KMS-11 (cell line): ENCODE data around the gene PCSK2.

Source experiments
- H2AFZ ChIP-seq: fragments of 200-600 bp; sonication (generic); 2 replicates; pipeline ENCODE4 v1.6.1; 2016; ENCODE audit warnings: antibody characterized with exemption, mixed run types, low read depth
- H3K27ac ChIP-seq: fragments of 200-600 bp; sonication (generic); 2 replicates; pipeline ENCODE4 v1.6.1; 2016; ENCODE audit warnings: mild to moderate bottlenecking, mixed run types
- H3K27me3 ChIP-seq: fragments of 200-600 bp; sonication (generic); 2 replicates; pipeline ENCODE4 v1.6.1; 2017; ENCODE audit warnings: mild to moderate bottlenecking, low read depth, mixed run types, moderate library complexity; ENCODE audit not compliant: insufficient read depth
- H3K36me3 ChIP-seq: fragments of 200-600 bp; sonication (generic); 2 replicates; pipeline ENCODE4 v1.6.1; 2017; ENCODE audit warnings: mild to moderate bottlenecking, mixed run types; ENCODE audit not compliant: insufficient read depth
- H3K4me1 ChIP-seq: fragments of 200-600 bp; sonication (generic); 2 replicates; pipeline ENCODE4 v1.6.1; 2016; ENCODE audit warnings: mild to moderate bottlenecking, low read depth, mixed run types; ENCODE audit not compliant: poor library complexity, severe bottlenecking
- H3K4me2 ChIP-seq: fragments of 200-600 bp; sonication (generic); 2 replicates; pipeline ENCODE4 v1.7.0; 2016; ENCODE audit warnings: mild to moderate bottlenecking, mixed run types
- H3K4me3 ChIP-seq: fragments of 200-600 bp; sonication (generic); IDR thresholded peaks from 2 replicates; pipeline ENCODE4 v1.6.1; 2017; ENCODE audit warnings: low read depth, low read length, mixed read lengths; ENCODE audit not compliant: insufficient read depth
- H3K79me2 ChIP-seq: fragments of 200-600 bp; sonication (generic); 2 replicates; pipeline ENCODE4 v1.6.1; 2016; ENCODE audit warnings: low read depth, mixed run types; ENCODE audit not compliant: insufficient read depth
- H3K9ac ChIP-seq: fragments of 200-600 bp; sonication (generic); 2 replicates; pipeline ENCODE4 v1.6.1; 2016; ENCODE audit warnings: mild to moderate bottlenecking, mixed run types
- H4K20me1 ChIP-seq: fragments of 200-600 bp; sonication (generic); 2 replicates; pipeline ENCODE4 v1.6.1; 2016; ENCODE audit warnings: mild to moderate bottlenecking, mixed run types; ENCODE audit not compliant: insufficient read depth
- TF ChIP-seq, protein P1 (sequence below): fragments of 200-600 bp; sonication (generic); conservative IDR thresholded peaks from 2 replicates; pipeline ENCODE4 v1.6.1; 2017; ENCODE audit warnings: low read depth, mild to moderate bottlenecking, antibody characterized with exemption, low read length, moderate library complexity, mixed read lengths

Gene PCSK2

DNA sequence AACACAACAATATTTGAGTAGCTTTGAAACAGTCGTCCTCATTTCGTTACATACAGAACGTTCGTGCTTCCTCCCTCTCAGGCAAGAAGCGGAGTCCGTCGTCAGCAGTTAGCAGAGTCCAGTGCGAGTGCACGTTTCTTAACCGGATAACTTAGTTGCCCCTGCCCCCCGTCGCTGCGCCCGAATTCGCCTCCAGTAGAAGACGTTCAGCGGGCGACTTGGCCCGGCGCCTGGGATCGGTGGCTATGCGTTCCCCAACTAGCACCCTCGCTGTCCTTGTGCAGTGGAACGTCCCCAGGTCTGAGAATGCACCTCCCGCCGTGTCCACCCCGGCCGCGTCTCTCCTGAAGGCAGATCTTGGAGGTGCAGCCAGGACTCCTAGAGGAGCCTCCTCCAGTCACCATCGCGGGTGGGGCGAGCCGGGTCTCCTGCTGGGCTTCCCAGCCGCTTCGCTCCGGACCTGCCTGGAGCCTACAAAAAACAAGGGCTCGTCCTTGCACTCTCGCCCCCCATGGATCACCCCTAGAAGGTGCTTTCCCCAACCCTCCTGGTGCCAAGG, 910 bp upstream of the PCSK2 start:
- Histone ChIP-seq H3K4me3 (no peak overlapping the region), H3K79me2 (no peaks in the 10 kb centered on the region), H3K27ac (no peak overlapping the region), H3K4me1 (no peaks in the 10 kb centered on the region), H3K4me2 (no peak overlapping the region), H4K20me1 (no peaks in the 10 kb centered on the region), H3K36me3 (no peaks in the 10 kb centered on the region), H3K9ac (no peak overlapping the region), H3K27me3 (no peaks in the 10 kb centered on the region), H2AFZ (0 out of 2 replicates have a peak overlapping the region, but pooled peaks have one; percentile 22)
- TF ChIP-seq, protein P1, sequence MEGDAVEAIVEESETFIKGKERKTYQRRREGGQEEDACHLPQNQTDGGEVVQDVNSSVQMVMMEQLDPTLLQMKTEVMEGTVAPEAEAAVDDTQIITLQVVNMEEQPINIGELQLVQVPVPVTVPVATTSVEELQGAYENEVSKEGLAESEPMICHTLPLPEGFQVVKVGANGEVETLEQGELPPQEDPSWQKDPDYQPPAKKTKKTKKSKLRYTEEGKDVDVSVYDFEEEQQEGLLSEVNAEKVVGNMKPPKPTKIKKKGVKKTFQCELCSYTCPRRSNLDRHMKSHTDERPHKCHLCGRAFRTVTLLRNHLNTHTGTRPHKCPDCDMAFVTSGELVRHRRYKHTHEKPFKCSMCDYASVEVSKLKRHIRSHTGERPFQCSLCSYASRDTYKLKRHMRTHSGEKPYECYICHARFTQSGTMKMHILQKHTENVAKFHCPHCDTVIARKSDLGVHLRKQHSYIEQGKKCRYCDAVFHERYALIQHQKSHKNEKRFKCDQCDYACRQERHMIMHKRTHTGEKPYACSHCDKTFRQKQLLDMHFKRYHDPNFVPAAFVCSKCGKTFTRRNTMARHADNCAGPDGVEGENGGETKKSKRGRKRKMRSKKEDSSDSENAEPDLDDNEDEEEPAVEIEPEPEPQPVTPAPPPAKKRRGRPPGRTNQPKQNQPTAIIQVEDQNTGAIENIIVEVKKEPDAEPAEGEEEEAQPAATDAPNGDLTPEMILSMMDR, result no peak

DNA sequence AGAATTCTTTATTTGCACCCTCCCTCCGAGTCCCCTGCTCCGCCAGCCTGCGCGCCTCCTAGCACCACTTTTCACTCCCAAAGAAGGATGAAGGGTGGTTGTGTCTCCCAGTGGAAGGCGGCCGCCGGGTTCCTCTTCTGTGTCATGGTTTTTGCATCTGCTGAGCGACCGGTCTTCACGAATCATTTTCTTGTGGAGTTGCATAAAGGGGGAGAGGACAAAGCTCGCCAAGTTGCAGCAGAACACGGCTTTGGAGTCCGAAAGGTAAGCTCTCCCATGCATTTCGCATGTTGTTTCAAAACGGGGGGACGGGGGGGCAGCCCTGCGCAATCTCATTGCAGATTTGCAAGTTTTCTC, 357 bp downstream of the PCSK2 start:
- peak overlapping the region; percentile 68 for H3K4me2 ChIP-seq
- H3K4me1 ChIP-seq, result no peaks in the 10 kb centered on the region
- no peak overlapping the region for H3K27ac ChIP-seq
- peak overlapping the region; percentile 41; the same call in 1 of the 2 replicates for H2AFZ ChIP-seq
- H4K20me1 ChIP-seq, result no peaks in the 10 kb centered on the region
- no peak overlapping the region for H3K4me3 ChIP-seq
- H3K9ac ChIP-seq, result no peak overlapping the region
- H3K79me2 ChIP-seq, result no peaks in the 10 kb centered on the region
- no peaks in the 10 kb centered on the region for H3K36me3 ChIP-seq
- H3K27me3 ChIP-seq, result no peaks in the 10 kb centered on the region
- TF ChIP-seq, protein P1, result no peak

GRCh38 chr20:17227669-17228623, 1.1 kb downstream of the PCSK2 start:
- Histone ChIP-seq H3K4me2 (peak overlapping the region; percentile 68; the same call in 1 of the 2 replicates), H2AFZ (peak overlapping the region; percentile 41; the same call in 1 of the 2 replicates), H3K27ac (no peak overlapping the region), H3K4me1 (no peaks in the 10 kb centered on the region), H3K79me2 (no peaks in the 10 kb centered on the region), H3K27me3 (no peaks in the 10 kb centered on the region), H3K4me3 (no peak overlapping the region), H3K36me3 (no peaks in the 10 kb centered on the region), H4K20me1 (no peaks in the 10 kb centered on the region), H3K9ac (no peak overlapping the region)
- TF ChIP-seq, protein P1, result no peak

- Histone ChIP-seq H3K9ac (no peak overlapping the region), H3K27ac (no peak overlapping the region), H4K20me1 (no peaks in the 10 kb centered on the region), H3K79me2 (no peaks in the 10 kb centered on the region), H3K36me3 (no peaks in the 10 kb centered on the region), H3K4me3 (no peak overlapping the region), H3K4me1 (no peaks in the 10 kb centered on the region), H3K27me3 (no peaks in the 10 kb centered on the region), H2AFZ (no peak overlapping the region), H3K4me2 (no peak overlapping the region)
- TF ChIP-seq, protein P1, result no peak
These were observed 1.8 kb downstream of the PCSK2 start for GRCh38 chr20:17228624-17229061.
